Lower leg skin (tissue), 3 donors: ENCODE measurements around the gene GSTM1.
"Not testable (repeated sequence)": the region's sequence is repeated elsewhere in the genome, so short reads cannot be mapped to it uniquely, and the experiment has no call there.

Experiments used
- POLR2A ChIP-seq, 2 donors: fragments of 450-650 bp; IDR thresholded peaks; one replicate each; pipeline ENCODE4 v1.6.1; 2016 to 2017; ENCODE audit warnings: antibody characterized with exemption in 2 of 2, mild to moderate bottlenecking in 1 of 2, moderate library complexity in 1 of 2
- TF ChIP-seq, protein P1 (sequence below), 3 donors: fragments of 450-650 bp; IDR thresholded peaks; one replicate each; pipeline ENCODE4 v1.5.1; 2016; ENCODE audit warnings: antibody characterized with exemption in 3 of 3, mild to moderate bottlenecking in 3 of 3, moderate library complexity in 2 of 3

GRCh38 chr1:109676683-109677381 is 10.8 kb upstream of the GSTM1 start:
- TF ChIP-seq, protein P1, sequence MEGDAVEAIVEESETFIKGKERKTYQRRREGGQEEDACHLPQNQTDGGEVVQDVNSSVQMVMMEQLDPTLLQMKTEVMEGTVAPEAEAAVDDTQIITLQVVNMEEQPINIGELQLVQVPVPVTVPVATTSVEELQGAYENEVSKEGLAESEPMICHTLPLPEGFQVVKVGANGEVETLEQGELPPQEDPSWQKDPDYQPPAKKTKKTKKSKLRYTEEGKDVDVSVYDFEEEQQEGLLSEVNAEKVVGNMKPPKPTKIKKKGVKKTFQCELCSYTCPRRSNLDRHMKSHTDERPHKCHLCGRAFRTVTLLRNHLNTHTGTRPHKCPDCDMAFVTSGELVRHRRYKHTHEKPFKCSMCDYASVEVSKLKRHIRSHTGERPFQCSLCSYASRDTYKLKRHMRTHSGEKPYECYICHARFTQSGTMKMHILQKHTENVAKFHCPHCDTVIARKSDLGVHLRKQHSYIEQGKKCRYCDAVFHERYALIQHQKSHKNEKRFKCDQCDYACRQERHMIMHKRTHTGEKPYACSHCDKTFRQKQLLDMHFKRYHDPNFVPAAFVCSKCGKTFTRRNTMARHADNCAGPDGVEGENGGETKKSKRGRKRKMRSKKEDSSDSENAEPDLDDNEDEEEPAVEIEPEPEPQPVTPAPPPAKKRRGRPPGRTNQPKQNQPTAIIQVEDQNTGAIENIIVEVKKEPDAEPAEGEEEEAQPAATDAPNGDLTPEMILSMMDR (IDR thresholded peaks at IDR 0.05): not testable (repeated sequence)
- not testable (repeated sequence) for TF ChIP-seq POLR2A (IDR thresholded peaks at IDR 0.05)
